ENCODE results near the gene SLAMF6.
A peak's percentile ranks its signal among the peaks of the same experiment; 100 is the strongest.

Gene SLAMF6

DNA sequence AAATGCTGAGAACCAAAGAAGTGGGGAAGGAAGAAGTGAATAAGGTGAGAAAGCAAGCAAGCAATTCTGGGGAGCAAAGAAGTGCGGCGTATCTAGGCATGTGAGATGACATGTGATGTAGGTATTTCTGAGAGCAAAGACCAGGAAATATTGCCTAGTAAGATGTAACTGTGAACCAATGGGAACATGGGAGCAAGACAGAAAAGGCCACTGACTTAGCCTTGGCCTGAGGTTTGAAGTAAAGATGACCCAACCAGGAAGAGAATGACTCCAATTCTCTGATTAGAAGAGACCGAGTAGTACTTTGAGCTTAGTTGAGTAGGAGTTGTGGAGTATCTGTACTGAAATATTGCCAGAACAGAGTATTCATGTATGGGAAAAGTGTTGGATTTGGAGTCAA, 31.1 kb downstream of the SLAMF6 start:
- H3K4ac ChIP-seq (ENCODE audit: low read depth in 1 of 2, low read length in 2 of 2) = no peak overlapping the region
- H3K4me3 ChIP-seq (ENCODE audit: insufficient read depth in 1 of 2, low read depth in 1 of 2, low read length in 2 of 2) = no peak overlapping the region
- no peaks in the 10 kb centered on the region for H3K9me3 ChIP-seq (ENCODE audit: control insufficient read depth, low read length)
- H3K23ac ChIP-seq (ENCODE audit: low read length in 2 of 2) = no peak overlapping the region
- H3K27me3 ChIP-seq (ENCODE audit: control insufficient read depth in 1 of 2, insufficient read depth in 1 of 2, low read length in 2 of 2) = no peaks in the 10 kb centered on the region
- H2AK5ac ChIP-seq (ENCODE audit: low read length, severe bottlenecking) = no peak overlapping the region
- H3K79me1 ChIP-seq (replicated peaks; ENCODE audit: low read length, poor library complexity, severe bottlenecking) = no peaks in the 10 kb centered on the region
- no peak overlapping the region for H4K91ac ChIP-seq (ENCODE audit: low read length)
- no peak overlapping the region for H2BK5ac ChIP-seq (ENCODE audit: low read depth, low read length, poor library complexity, severe bottlenecking)
- H4K8ac ChIP-seq (ENCODE audit: low read length) = no peak overlapping the region
- no peak overlapping the region for H2BK15ac ChIP-seq (ENCODE audit: low read depth, poor library complexity, severe bottlenecking)
- H2BK12ac ChIP-seq (ENCODE audit: low read length in 2 of 2) = no peak overlapping the region
- no peak overlapping the region for H2BK120ac ChIP-seq (ENCODE audit: low read depth, low read length)
- no peak overlapping the region for H3K27ac ChIP-seq (ENCODE audit: low read length, poor library complexity, severe bottlenecking)
- H3K14ac ChIP-seq (ENCODE audit: low read length in 2 of 2) = no peak overlapping the region
- WGBS = 96% methylated on average over 3 of the region's 3 CpGs
- no peak overlapping the region for H3K4me2 ChIP-seq (ENCODE audit: low read length, poor library complexity, severe bottlenecking)
- H3K4me1 ChIP-seq (ENCODE audit: control insufficient read depth, insufficient read depth, low read depth, low read length) = peaks cover 5% of the 10 kb centered on the region
- no peak overlapping the region for H3K9ac ChIP-seq (ENCODE audit: low read length)
- no peaks in the 10 kb centered on the region for H3K36me3 ChIP-seq (ENCODE audit: control insufficient read depth in 1 of 2, insufficient read depth in 2 of 2, low read depth in 1 of 2, low read length in 2 of 2)
- no peak for DNase-seq
- no peak overlapping the region for H3K18ac ChIP-seq (ENCODE audit: low read depth in 1 of 2, low read length in 2 of 2)
- H2AFZ ChIP-seq (ENCODE audit: low read depth, low read length) = no peak overlapping the region

DNA sequence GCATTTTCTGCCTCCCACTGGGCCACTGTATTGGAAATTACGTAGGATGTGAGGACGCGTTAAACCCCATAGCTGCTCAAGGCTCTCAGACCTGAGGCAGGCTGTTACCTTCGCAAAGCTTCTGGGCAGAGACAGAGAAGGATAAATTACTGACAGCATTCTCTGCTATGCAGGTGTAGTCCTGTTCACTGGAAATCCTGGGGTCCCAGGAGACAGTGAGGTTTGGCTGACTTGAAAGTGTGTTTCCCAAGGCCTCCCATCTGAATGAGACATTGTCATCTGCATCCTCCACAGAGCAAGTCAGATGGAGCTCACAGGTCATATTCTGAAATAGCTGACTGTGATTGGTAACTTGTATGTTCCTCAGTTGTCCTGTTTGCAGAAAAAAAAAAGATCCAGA, 32.0 kb downstream of the SLAMF6 start:
- Histone ChIP-seq H4K91ac (ENCODE audit: low read length) (no peak overlapping the region), H3K27ac (ENCODE audit: low read length, poor library complexity, severe bottlenecking) (no peak overlapping the region), H3K14ac (ENCODE audit: low read length in 2 of 2) (no peak overlapping the region), H2AK5ac (ENCODE audit: low read length, severe bottlenecking) (no peak overlapping the region), H3K4me1 (ENCODE audit: control insufficient read depth, insufficient read depth, low read depth, low read length) (peaks cover 5% of the 10 kb centered on the region), H3K18ac (ENCODE audit: low read depth in 1 of 2, low read length in 2 of 2) (no peak overlapping the region), H3K27me3 (ENCODE audit: control insufficient read depth in 1 of 2, insufficient read depth in 1 of 2, low read length in 2 of 2) (no peaks in the 10 kb centered on the region), H2BK12ac (ENCODE audit: low read length in 2 of 2) (no peak overlapping the region), H2BK5ac (ENCODE audit: low read depth, low read length, poor library complexity, severe bottlenecking) (no peak overlapping the region), H3K4ac (ENCODE audit: low read depth in 1 of 2, low read length in 2 of 2) (no peak overlapping the region), H4K8ac (ENCODE audit: low read length) (no peak overlapping the region), H3K9me3 (ENCODE audit: control insufficient read depth, low read length) (no peaks in the 10 kb centered on the region), H3K79me1 (replicated peaks; ENCODE audit: low read length, poor library complexity, severe bottlenecking) (no peaks in the 10 kb centered on the region), H3K36me3 (ENCODE audit: control insufficient read depth in 1 of 2, insufficient read depth in 2 of 2, low read depth in 1 of 2, low read length in 2 of 2) (no peaks in the 10 kb centered on the region), H3K4me2 (ENCODE audit: low read length, poor library complexity, severe bottlenecking) (no peak overlapping the region), H3K23ac (ENCODE audit: low read length in 2 of 2) (no peak overlapping the region), H2BK15ac (ENCODE audit: low read depth, poor library complexity, severe bottlenecking) (no peak overlapping the region), H2BK120ac (ENCODE audit: low read depth, low read length) (no peak overlapping the region), H2AFZ (ENCODE audit: low read depth, low read length) (no peak overlapping the region), H3K9ac (ENCODE audit: low read length) (no peak overlapping the region), H3K4me3 (ENCODE audit: insufficient read depth in 1 of 2, low read depth in 1 of 2, low read length in 2 of 2) (no peak overlapping the region)
- 88% methylated on average over 4 of the region's 4 CpGs for WGBS
- DNase-seq = no peak

DNA sequence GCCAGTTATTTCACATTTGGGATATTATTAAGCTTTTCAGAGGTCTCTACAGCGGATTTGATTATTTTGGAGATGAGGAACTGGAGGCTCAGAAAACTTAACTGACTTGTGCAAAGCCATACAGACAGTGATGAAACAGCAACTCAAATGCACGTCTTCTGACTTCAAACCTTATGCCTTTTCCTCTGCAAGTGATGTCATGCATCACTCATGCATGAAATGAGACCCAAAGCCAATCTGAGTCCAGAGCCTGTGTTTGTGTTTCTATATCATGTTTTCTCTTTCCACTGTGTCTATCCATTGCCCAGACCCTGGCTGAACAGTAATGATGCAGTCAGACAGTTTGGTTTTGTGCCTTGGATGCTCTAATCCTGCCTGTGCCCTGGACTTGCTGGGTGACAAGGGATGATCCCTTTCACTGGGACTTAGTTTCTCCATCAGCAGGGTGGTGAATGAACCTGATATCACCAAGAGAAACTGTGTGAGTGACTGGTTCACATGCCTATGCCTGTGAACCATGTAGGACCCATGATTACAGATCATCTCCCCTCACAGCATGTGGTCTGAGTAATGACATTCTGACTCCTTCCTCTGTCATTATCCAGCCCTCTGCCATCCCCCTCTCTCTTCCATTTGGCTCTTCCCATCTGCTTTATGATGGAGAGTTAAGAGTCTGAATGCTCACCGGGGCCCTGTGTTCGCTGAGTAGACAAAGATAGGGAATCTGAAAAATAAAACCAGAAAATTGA, 33.4 kb downstream of the SLAMF6 start:
- no peak overlapping the region for H3K4me2 ChIP-seq (ENCODE audit: low read length, poor library complexity, severe bottlenecking)
- H3K14ac ChIP-seq (ENCODE audit: low read length in 2 of 2) = no peak overlapping the region
- H2AK5ac ChIP-seq (ENCODE audit: low read length, severe bottlenecking) = no peak overlapping the region
- DNase-seq = no peak
- no peak overlapping the region for H3K4ac ChIP-seq (ENCODE audit: low read depth in 1 of 2, low read length in 2 of 2)
- no peaks in the 10 kb centered on the region for H3K36me3 ChIP-seq (ENCODE audit: control insufficient read depth in 1 of 2, insufficient read depth in 2 of 2, low read depth in 1 of 2, low read length in 2 of 2)
- no peak overlapping the region for H4K91ac ChIP-seq (ENCODE audit: low read length)
- no peak overlapping the region for H3K9ac ChIP-seq (ENCODE audit: low read length)
- peak overlapping the region; percentile 6 for H3K27ac ChIP-seq (ENCODE audit: low read length, poor library complexity, severe bottlenecking)
- no peak overlapping the region for H4K8ac ChIP-seq (ENCODE audit: low read length)
- H2BK12ac ChIP-seq (ENCODE audit: low read length in 2 of 2) = no peak overlapping the region
- H3K4me3 ChIP-seq (ENCODE audit: insufficient read depth in 1 of 2, low read depth in 1 of 2, low read length in 2 of 2) = no peak overlapping the region
- H2BK5ac ChIP-seq (ENCODE audit: low read depth, low read length, poor library complexity, severe bottlenecking) = no peak overlapping the region
- no peak overlapping the region for H2BK15ac ChIP-seq (ENCODE audit: low read depth, poor library complexity, severe bottlenecking)
- H3K4me1 ChIP-seq (ENCODE audit: control insufficient read depth, insufficient read depth, low read depth, low read length) = peaks cover 5% of the 10 kb centered on the region
- no peaks in the 10 kb centered on the region for H3K27me3 ChIP-seq (ENCODE audit: control insufficient read depth in 1 of 2, insufficient read depth in 1 of 2, low read length in 2 of 2)
- no peak overlapping the region for H3K23ac ChIP-seq (ENCODE audit: low read length in 2 of 2)
- no peak overlapping the region for H2AFZ ChIP-seq (ENCODE audit: low read depth, low read length)
- no peak overlapping the region for H2BK120ac ChIP-seq (ENCODE audit: low read depth, low read length)
- H3K79me1 ChIP-seq (replicated peaks; ENCODE audit: low read length, poor library complexity, severe bottlenecking) = no peaks in the 10 kb centered on the region
- WGBS = 81% methylated on average over 4 of the region's 4 CpGs
- no peaks in the 10 kb centered on the region for H3K9me3 ChIP-seq (ENCODE audit: control insufficient read depth, low read length)
- H3K18ac ChIP-seq (ENCODE audit: low read depth in 1 of 2, low read length in 2 of 2) = no peak overlapping the region

DNA sequence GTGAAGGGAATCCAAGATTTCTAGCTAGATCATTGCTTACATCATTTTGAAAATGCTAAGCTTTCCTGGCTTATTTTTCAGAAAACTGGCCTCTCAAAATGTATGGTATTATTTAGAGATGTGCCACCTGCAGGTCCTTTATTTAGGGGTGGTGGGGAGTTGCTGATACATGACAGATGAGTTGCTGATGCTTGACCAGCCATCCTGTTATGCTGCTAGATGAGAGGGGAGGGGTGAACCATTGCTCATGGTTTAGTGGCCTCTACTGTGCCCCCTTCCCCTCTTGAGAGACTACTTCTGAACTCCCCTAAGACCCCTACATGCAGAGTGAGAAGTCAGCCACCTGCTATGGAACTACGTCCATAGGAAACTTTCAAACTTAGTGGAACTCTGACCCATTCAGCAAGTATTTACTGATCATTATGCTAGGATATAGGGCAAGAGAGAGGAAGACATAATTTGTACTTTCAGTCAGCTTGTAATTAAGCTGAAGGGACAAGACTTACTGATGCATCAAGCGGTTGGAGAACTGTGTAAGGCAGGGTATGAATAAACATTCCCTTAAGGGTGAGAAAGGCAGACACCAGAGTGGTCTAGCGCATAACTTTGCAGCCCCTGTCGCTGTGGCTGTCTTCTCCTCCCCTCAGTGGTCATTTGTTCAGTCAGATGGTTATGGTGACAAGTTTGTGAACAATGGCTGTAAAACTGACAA, 34.6 kb downstream of the SLAMF6 start:
- H3K9me3 ChIP-seq (ENCODE audit: control insufficient read depth, low read length) = no peaks in the 10 kb centered on the region
- no peak overlapping the region for H3K23ac ChIP-seq (ENCODE audit: low read length in 2 of 2)
- H2AK5ac ChIP-seq (ENCODE audit: low read length, severe bottlenecking) = no peak overlapping the region
- H4K8ac ChIP-seq (ENCODE audit: low read length) = no peak overlapping the region
- H3K4me3 ChIP-seq (ENCODE audit: insufficient read depth in 1 of 2, low read depth in 1 of 2, low read length in 2 of 2) = no peak overlapping the region
- no peak overlapping the region for H3K4ac ChIP-seq (ENCODE audit: low read depth in 1 of 2, low read length in 2 of 2)
- H3K4me1 ChIP-seq (ENCODE audit: control insufficient read depth, insufficient read depth, low read depth, low read length) = peaks cover 5% of the 10 kb centered on the region
- no peak overlapping the region for H2AFZ ChIP-seq (ENCODE audit: low read depth, low read length)
- DNase-seq = no peak
- no peak overlapping the region for H2BK12ac ChIP-seq (ENCODE audit: low read length in 2 of 2)
- no peaks in the 10 kb centered on the region for H3K79me1 ChIP-seq (replicated peaks; ENCODE audit: low read length, poor library complexity, severe bottlenecking)
- no peaks in the 10 kb centered on the region for H3K27me3 ChIP-seq (ENCODE audit: control insufficient read depth in 1 of 2, insufficient read depth in 1 of 2, low read length in 2 of 2)
- H3K4me2 ChIP-seq (ENCODE audit: low read length, poor library complexity, severe bottlenecking) = no peak overlapping the region
- no peak overlapping the region for H3K9ac ChIP-seq (ENCODE audit: low read length)
- H2BK120ac ChIP-seq (ENCODE audit: low read depth, low read length) = no peak overlapping the region
- H4K91ac ChIP-seq (ENCODE audit: low read length) = no peak overlapping the region
- WGBS = 88% methylated on average over 3 of the region's 4 CpGs
- no peak overlapping the region for H3K18ac ChIP-seq (ENCODE audit: low read depth in 1 of 2, low read length in 2 of 2)
- no peak overlapping the region for H2BK15ac ChIP-seq (ENCODE audit: low read depth, poor library complexity, severe bottlenecking)
- no peak overlapping the region for H3K14ac ChIP-seq (ENCODE audit: low read length in 2 of 2)
- no peak overlapping the region for H2BK5ac ChIP-seq (ENCODE audit: low read depth, low read length, poor library complexity, severe bottlenecking)
- H3K36me3 ChIP-seq (ENCODE audit: control insufficient read depth in 1 of 2, insufficient read depth in 2 of 2, low read depth in 1 of 2, low read length in 2 of 2) = no peaks in the 10 kb centered on the region
- H3K27ac ChIP-seq (ENCODE audit: low read length, poor library complexity, severe bottlenecking) = no peak overlapping the region

Measured in mesenchymal stem cell (in vitro differentiated cells and primary cell).